Measurements from ENCODE around the gene RUNX1.
"Not testable (repeated sequence)": the region's sequence is repeated elsewhere in the genome, so short reads cannot be mapped to it uniquely, and the experiment has no call there.

Gene RUNX1

DNA sequence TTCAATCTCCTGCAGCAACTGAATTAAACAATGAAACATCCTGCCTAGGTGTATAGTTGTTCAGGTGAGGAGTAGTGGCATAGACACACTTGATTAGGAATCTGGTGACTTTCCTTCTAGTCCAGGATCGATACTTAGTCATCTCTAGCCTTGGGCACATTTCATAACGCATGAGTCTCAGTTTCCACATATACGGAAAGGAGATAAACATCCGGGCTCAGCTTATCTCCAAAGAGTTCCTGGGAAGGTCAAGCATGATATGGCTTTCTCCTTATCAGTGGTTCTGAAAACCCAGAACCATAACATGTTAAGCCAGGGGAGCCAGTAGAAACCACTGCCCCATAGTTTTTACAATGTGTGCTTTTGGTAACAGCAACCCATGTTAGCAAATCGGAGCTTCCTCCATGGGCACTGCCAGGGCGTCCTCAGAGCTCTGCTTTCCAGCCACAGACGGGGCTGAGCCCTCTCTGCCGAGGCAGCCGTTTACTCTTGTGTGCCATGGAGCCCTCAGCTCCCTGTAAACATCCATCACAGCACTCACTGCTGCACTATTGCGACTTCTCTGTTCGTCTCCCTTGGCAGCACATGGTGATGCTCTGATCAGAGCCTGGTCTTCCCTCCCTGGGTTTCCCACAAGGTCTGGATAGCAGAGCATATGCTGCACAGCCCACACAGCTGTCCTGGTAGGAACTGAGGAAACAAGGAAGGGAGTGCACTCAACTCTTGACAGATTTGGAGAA, 34.6 kb downstream of the RUNX1 start:
- DNase-seq, result no peak

DNA sequence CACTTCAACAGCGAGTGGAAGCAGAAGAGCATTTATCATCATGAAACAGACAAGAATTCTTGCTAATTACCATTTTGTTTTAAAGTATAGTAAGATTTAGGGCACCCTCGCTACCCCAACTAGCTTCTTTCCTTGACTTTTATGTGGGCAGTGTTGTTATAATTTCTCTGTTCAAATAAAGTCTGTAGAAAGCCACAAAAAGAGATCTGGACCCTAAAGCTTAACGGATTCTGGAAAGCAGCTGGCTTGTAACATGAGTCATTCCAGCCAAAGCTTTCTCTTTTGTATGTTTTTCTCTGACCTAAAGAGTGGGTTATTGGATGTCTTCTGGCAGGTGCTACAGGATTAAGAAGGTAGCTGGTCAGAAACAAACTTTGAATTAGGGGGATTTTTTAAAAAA, 37.4 kb downstream of the RUNX1 start:
- DNase-seq, result no peak

DNA sequence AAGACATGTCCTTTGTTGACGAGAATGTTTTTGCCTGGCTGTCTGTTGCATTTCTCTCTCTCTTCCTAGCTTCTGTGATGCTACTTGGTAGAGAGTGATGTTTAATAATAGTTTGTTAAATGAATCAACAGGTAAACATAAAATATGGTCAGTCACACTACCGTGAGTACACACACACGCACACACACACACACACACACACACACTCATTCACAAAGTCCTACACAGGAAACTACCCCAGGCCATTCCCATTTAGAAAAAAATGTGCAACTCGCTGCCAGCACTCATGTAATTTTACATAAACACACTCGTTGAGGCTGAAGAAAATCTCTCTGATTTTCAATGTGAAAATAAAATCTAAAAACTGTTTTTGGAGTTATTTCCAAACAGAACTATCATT, 38.7 kb downstream of the RUNX1 start:
- DNase-seq, result no peak

DNA sequence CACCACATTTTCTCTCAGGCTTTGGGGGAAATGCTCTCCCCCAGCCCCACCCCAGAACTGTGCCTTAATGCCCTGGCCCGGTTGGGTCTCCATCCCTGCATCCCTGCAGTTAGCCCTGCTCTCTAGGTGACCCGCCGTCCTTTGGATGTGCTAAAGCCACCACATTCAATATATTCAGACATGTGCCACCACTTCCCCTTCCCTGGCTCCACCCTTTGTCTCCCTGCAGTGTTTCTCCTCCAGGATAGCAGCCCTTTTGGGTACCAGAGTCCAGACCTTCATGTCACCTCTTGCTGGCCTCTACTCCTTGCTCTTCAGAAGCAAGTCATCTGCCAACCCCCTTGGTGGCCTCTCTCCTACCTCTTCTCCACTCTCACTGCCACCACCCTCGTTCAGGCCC, 41.8 kb downstream of the RUNX1 start:
- no peak for DNase-seq

DNA sequence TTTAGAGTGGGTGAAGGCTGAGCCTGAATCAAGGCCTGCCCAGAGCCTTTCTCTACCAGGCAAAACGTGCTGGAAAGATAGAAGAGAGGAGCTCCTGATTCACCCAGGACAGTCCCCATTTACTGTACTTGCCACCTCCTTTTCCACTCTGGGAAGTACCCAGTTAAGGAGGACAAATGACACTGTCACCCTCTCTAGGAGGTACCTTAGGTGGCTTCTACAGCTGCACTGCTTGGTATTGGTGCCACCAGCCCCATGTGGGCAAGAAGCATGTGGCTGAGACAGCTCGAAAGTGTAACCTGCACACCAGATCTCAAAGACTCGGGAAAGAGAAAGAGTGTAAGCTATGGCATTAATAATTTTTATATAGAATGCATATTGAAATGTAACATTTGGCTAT, 42.3 kb downstream of the RUNX1 start:
- DNase-seq, result no peak

DNA sequence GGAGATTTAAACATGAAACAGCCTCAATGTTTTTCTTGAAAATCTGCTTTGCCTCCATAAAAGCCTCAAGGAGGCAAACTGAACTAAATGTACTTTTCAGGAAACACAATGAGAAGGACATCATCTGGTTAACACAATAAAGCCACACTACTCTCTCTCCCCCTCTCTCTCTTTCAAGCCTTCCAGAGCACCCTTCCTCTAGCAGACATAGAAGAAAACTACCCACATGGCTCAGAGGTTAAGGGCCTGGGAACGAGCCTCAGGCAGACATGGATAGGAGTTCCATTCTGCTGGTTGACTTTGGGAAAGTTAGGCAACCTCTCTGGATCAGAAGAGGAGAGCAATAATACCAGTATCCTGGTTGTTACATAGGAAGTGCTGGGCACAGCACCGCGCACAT, 42.9 kb downstream of the RUNX1 start:
- DNase-seq, result no peak

DNA sequence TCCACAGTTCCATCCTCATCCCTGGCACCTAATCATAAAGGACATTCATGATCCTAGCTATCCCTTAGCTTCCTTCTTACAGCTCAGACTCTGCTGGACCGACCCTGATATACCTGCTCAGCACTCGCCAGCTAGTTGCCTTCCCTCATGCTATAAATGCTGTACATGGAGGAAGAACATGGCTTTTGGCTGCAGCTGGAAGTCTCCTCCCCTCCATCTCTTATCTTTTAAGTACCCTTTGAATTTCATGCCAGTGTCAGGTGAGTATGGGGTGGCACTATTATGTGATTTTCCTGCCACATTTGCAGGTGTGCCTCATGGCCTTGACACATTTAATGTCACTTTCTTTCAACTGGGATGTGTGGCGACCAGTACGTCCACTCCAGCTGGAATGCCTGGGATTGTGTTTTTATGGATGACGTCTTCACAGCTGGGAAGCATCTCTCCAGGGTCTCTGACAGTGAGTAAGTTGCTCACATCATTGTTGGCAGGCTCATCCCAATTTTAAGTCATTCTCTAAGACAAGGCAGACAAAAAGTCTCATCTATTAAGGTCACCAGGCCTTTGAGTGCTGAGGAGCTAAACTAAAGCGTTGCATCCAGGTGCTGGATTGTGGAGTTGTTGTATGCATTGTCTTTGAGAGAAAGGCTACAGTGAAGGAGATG, 43.4 kb downstream of the RUNX1 start:
- DNase-seq, result no peak

DNA sequence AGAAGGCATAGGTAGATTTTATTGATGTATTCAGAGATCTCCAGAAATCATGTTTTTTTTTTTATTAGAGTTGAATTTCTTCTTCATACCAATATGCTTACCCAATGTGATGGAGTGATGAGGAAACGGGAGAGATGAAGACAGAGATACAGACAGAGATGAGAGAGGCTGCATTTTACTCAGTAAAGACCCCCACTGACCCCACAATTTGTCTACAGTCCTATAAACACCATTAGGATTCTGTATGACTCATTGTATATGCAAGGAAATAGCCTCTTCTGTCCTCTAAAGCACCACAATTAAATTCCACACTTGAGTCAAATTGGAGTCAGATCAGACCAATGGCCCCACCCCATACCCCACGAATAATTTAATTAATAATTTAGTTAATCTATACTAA, 44.0 kb downstream of the RUNX1 start:
- no peak for DNase-seq

DNA sequence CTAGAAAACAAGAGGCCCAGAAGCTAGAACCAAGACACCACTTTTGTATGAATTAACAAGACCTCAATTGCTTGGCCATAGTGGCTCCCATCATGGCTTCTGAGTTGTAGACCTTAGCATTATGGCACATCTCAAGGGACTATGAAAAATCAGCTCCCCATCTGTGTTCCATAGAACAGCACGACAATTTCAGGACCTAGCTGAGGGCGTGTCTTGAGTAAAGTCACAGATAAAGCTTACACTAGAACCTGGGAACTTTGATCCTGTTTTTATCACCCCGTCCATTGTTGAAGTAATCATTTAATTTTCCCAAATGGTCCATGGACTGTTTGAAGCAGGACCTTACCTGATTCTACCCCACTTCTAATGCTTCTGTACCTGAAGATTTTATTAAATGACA, 44.8 kb downstream of the RUNX1 start:
- DNase-seq, result no peak

DNA sequence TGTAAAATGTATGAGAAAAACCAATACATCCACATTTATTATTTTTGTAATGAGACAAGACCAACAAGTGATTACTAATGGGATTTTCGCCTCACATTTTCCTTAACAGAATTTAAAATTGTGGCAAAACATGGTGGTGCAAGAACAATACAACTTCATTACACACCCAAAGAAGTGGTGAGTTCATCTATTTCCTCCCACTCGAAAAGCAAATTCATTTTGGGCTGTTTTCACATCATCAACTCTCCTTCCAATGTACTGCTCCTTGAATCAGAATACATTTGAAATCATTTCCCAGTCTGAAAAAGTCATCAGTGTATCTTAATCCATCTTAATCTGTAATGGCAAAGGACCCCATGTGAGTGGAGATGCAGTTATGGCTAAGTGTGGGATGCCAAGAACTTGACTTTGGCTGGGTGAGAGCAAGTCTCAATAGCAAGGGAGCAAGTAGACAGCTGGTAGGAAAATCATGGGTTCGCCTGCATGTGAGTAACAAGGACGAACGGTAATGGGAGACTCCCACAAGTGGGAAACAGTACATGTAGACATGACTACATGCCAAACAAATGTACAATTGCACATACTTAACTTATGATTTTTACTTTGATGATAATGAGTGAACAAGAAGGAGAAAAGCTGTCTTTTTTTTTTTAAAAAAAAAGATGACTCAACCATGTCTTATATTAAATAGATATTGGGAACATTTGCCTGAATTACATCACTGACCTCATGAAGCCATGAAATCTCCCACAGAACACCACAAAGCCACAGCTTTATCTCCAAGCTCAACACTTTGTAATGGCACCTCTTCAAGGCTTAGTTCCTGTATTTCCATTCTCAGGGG, 46.0 kb downstream of the RUNX1 start:
- DNase-seq, result no peak

DNA sequence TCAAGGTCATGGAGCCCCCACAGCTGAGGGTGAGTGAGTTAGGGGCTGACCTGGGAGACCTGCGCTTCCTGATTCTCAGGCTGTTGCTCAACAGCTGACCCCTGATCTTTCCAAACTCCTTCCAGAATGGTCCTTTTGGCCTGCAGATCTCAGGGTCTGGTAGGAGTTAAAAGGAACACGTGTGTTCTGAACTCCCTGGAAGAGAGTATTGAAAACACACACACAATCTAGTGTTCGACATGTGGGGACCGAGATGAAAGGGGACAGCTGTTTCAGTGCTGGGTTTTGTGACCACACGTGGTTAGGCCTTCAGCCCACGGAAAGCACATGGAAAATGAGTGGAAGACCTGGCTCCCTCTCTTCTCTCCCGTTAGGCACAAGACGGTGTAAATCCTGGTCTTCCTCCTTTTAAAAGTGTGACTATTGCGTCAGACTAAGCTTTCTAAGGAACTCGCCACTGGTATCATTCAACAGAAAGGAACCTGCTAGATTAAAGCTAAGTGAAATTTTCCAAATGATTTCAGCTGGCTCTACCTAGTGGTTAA, 49.6 kb downstream of the RUNX1 start:
- DNase-seq, result no peak

DNA sequence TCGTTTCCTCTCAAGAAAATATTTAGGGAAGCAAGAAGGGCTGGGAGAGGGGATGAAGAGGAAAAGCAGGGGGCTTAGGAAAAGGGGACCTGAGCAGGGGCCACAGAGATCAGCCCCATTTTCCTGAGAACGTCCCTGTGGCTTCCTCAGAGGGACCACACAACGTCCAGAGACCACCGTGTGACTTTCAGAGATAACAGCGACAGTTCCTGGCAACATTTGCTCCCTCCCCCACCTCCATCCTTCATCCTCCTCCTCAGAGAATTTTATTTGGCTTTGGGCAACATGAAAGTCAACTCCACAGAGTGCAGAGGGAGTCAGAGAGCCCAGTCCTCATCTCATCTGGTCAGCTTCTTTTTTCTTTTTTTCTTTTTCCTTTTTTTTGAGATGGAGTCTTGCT, 50.9 kb downstream of the RUNX1 start:
- no peak for DNase-seq

DNA sequence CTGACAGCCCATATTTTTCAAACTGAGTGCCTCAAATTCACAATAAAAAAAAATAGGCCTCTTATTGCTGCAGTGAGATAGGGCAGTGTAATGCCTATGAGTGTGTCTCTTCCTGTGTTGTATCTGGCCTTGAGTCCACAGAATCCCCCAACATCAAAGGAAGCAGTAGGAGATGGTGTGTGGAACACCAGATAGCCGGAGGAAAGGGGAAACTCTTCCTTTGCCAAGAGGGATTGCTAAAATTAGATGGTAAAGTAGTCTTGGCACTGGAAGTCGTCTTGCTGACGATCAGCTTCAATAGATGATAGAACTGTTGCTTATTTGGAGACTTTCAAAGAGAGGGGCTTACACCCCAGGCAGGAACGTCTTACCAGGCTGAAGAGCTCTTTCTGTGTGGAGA, 51.8 kb downstream of the RUNX1 start:
- DNase-seq, result no peak

DNA sequence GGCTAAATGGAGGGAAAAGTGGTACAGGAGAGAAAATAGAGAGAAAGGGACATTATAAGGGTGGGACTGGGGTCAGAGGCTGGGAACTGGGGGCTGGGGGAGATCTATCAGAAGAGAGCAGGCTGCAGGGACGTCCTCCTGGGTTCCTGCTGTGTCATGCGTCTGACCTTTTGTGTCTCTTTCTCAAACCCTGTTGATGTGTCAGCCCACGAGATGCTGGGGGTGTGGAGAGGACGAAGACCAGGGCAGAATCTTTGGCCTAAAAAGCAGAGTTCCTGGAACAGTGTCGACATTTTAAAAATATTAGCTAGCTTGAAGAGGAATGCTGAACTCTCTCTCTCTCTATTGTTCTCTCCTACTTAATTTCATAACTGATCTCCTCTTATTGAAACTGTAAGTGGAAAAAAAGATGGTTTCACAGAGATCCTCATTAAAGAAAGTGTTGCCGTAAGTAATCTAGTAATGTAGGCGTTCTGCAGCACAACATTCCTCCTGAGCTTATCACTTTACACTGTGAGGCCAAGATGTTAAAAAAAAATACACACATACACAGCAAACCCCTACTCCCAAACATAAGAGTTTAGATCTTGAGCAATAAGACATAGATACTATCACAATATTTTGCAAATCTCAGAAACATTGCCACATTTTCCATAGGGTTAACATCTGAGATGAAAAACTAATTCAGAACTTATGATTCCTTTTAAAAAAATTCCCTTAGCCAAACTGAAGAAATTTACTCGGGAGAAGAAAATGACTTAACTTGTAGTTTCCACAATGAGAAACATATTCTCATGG, 52.6 kb downstream of the RUNX1 start:
- no peak for DNase-seq

DNA sequence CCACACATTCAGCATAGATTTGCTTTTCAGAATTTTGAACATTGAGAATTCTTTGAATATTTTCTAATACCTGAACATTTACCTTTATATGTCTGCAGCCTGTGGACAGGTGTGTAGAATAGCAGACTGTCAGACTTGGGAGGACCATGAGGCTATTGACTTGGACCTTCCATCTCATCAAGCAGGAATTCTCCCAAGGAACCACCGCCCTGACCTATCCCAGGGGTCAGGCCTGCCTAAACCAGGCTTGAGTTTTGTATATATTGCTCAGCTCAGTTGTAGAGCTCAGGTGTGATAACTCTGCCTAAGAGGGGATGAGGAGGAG, 53.2 kb downstream of the RUNX1 start:
- no peak for DNase-seq

DNA sequence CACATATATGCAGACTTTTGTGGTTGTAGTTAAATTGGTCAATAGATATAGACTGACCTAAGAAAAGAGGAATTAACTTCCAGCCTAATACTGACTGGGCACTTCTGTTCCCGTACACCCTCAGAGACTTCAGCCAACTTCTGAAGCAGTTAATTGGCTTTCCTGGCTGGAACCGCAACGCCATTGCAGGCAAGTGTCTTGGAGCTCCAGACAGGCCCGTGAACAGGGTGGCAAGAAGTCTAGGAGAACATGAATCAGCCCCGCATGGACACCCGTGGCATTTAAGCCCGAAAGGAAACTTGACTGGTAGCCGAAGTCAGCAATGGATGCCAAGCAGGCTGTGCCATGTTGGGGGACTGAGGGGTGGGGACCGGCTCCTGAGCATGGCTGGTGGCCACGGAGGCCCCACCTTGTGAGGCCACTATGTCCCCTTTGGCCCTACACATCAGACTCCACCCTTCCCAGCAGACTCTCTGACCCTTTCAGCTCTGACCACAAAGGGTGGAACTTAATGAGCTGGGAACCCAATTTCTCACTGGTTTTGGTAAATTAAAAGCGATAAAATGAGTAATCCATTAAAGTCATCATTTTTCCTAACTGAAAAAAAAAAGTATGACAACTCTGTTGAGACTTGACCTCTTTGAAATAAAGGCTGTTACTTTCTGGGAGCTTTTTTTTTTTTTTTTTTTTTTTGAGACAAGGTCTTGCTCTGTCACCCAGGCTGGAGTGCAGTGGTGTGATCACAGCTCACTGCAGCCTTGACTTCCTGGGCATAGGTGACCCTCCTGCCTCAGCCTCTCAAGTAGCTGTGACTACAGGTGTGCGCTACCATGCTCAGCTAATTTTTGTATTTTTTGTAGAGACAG, 54.1 kb downstream of the RUNX1 start:
- no peak for DNase-seq

DNA sequence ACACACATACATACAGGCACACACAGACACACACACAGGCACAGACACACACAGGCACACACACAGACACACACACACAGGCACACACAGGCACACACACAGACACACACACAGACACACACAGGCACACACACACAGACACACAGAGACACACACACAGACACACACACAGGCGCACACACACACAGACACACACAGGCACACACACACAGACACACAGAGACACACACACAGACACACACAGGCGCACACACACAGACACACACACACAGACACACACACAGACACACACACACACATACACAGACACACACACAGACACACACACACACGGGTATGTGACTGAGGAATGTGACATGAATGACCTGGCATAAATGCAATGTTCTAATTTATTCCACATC, 55.6 kb downstream of the RUNX1 start:
- not testable (repeated sequence) for DNase-seq

DNA sequence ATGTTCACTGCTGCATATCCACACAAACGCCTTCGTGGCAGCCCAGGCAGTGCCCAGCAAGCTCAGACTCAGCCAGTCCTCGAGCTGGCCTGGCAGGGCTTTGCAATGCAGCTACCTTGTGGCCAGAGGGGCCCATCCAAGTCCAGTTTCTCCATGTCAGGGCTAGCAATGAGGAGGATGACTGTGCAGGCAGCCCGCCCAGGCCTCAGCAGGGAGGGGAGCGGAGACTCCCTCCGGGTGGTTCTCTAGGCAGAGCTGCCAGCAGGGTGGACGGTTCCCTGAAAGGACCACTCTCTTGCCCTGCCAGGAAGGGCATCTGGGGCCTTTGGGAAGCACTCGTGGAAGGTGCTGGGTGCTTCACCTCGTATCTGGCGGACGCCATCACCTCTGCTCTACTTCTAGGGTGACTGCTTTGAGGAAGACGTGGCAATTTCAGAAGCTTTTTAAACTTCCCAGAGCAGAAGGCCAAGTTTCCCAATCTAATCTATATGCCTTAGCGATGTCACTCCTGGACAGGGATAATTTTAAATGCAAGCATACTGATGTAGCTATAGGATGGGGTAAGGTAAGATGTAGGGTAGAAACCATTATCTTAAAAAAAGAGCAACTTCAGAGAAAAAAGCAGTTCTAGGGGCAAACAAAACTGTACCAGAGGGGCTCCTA, 56.2 kb downstream of the RUNX1 start:
- DNase-seq, result no peak

DNA sequence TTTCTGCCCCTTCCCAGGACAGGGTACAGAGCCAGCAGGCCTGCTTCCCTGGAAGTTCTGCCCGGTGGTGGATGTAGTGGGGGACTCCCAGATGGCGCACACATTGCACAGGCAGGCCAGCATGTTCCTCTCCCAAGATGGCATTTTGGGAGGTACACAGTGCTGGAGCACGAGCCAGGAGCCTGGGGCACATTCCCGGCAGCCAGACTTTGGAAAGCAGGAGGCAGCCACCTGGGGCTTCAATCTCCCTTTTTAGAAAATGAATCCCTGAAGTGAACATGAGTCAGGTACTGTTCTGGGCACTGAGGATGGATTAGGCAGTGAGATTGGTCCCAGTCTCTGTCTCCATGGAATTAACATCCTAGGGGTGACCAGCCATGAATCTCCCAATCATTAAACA, 56.9 kb downstream of the RUNX1 start:
- DNase-seq, result no peak

DNA sequence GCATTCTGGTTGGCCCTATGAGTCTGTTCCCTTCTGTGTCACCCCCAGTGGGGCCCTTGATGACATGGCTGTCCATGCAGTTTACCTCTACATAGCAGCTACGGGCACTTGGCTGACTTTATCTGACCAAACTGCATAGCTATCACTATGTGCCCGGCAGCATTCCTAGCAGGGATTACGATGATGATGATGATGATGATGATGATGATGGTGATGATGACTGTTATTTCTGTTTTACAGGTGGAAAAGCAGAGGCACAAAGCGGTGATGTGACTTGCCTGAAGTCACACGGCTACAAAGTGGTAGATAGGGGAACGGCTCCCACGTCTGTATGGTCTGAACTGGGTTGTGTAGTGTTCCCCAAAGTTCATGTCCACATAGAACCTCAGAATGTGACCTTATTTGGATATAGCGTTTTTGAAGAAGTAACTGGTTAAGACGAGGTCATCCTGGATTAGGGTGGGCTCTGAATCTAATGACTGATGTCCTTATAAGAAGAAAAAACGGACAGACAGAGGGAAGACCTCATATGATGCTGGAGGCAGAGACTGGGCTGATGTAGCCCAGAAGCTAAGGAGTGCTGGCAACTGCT, 57.6 kb downstream of the RUNX1 start:
- DNase-seq, result no peak

DNA sequence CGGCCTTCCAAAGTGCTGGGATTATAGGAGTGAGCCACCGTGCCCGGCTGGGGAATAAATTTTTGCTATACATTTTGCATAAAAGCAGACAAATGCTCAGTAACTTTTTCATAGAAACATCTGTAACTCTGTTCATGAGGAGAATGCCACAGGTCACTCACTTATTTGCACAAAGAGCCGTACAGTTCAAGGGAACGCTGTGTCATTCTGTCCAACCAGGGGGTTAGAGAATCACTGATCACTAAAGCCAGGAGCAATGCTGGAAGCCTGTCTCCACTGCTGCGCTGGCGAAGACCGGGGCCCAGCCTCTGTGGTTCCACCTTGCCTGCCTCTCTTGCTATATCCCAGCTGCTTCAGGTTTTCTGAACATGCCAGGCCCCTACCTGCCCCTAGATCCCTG, 58.3 kb downstream of the RUNX1 start:
- DNase-seq, result no peak

Measured in stimulated activated CD4-positive, alpha-beta T cell treated with anti-CD3 and anti-CD28 coated beads, Interleukin-4, amount 100 ng/mL, for 4 hours (primary cell).